ENCODE data around the gene MOCS1. TPM values are rescaled to one million over a fixed set of nuclear protein-coding genes. Genes with fewer than 3 reads are reported as not detected.

Gene MOCS1
- total RNA-seq, 3 donors from 2014 or later = 22.0 to 30.9 (median 22.3) TPM

- intact Hi-C loops (cut with DNase I, micrococcal nuclease) = no loop called here
- ATAC-seq = no peak
- no peaks in the 10 kb centered on the region for H3K36me3 ChIP-seq (ENCODE audit: low read depth)
- TF ChIP-seq CTCF (IDR thresholded peaks at IDR 0.05) = no peak
- DNase-seq = no peak
- H3K4me3 ChIP-seq = no peak overlapping the region
- peaks cover 10% of the 10 kb centered on the region for H3K4me1 ChIP-seq (ENCODE audit: low read depth)
- no peaks in the 10 kb centered on the region for H3K9me3 ChIP-seq
Observed at GRCh38 chr6:39929039-39929732, 5.1 kb downstream of the MOCS1 start.

- Histone ChIP-seq H3K9me3 (no peaks in the 10 kb centered on the region), H3K36me3 (ENCODE audit: low read depth) (no peaks in the 10 kb centered on the region), H3K4me3 (no peak overlapping the region), H3K4me1 (ENCODE audit: low read depth) (peaks cover 13% of the 10 kb centered on the region)
- intact Hi-C loops (cut with DNase I, micrococcal nuclease) = no loop called here
- no peak for DNase-seq
- ATAC-seq = no peak
- no peak for TF ChIP-seq CTCF (IDR thresholded peaks at IDR 0.05)
Observed at GRCh38 chr6:39927159-39927558, 7.1 kb downstream of the MOCS1 start.

DNA sequence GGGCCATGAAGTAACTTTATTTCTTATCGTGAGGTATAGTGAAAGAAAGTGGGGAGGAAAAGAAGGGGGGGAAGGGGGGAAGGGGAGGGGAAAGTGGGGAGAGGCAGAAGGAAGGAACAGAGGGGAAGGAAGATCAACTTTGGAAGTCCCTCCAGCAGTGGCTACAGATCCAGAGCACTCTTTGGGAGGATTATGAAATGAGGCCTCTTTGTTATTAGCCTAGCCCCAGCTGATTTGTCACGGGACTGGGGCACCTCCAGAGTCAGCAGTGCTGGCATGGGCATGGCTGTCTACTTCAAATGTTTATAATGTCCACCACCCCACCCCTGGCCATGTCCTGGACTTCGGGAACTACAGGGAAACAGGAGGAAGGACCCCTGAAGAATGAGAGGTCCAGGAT lies 7.6 kb downstream of the MOCS1 start:
- DNase-seq (no peak), ATAC-seq (no peak)
- no peaks in the 10 kb centered on the region for H3K36me3 ChIP-seq (ENCODE audit: low read depth)
- intact Hi-C loops (cut with DNase I, micrococcal nuclease) = no loop called here
- no peaks in the 10 kb centered on the region for H3K9me3 ChIP-seq
- TF ChIP-seq CTCF (IDR thresholded peaks at IDR 0.05) = no peak
- H3K4me3 ChIP-seq = no peak overlapping the region
- H3K4me1 ChIP-seq (ENCODE audit: low read depth) = peaks cover 13% of the 10 kb centered on the region

GRCh38 chr6:39925931-39926290 lies 8.4 kb downstream of the MOCS1 start:
- intact Hi-C loops (cut with DNase I, micrococcal nuclease) = no loop called here
- Histone ChIP-seq H3K4me1 (ENCODE audit: low read depth) (peaks cover 17% of the 10 kb centered on the region), H3K4me3 (no peak overlapping the region), H3K9me3 (no peaks in the 10 kb centered on the region), H3K36me3 (ENCODE audit: low read depth) (no peaks in the 10 kb centered on the region)
- no peak for TF ChIP-seq CTCF (IDR thresholded peaks at IDR 0.05)
- DNase-seq (no peak), ATAC-seq (no peak)

DNA sequence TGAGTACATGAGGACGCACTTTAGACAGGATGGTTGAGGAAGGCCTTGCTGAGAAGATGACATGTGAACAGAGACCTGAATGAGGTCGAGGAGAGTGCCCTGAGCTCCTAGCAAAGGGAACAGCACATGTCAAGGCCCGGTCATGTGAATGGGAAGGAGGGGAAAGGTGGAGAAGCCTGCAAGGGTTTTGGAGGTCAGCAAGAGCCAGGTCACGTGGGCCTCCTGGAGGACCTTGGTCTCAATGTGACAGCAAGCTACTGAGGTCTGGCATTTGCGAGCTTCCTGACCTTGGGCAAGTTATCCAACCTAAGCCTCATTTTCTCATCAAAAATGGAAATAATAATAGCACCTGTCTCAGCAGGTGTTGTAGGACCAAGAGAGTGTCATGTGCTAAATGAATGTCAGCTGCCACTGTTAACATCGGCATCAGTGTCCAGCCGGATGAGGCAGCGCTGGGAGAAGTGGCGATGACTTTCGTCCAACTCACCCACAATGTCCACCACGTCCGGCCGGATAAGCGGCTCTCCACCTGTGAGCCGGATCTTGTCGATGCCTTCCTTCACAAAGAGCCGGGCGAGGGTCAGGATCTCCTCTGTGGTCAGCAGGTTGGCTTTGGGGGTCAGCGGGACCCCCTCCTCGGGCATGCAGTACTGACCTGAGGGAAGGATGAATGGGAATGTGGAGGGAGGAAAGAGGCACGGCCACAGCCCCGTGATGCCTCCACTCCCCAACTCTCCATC lies 8.9 kb downstream of the MOCS1 start:
- DNase-seq = no peak
- intact Hi-C loops (cut with DNase I, micrococcal nuclease) = no loop called here
- ATAC-seq = no peak
- Histone ChIP-seq H3K36me3 (ENCODE audit: low read depth) (no peaks in the 10 kb centered on the region), H3K4me1 (ENCODE audit: low read depth) (peaks cover 22% of the 10 kb centered on the region), H3K9me3 (no peaks in the 10 kb centered on the region), H3K4me3 (no peak overlapping the region)
- no peak for TF ChIP-seq CTCF (IDR thresholded peaks at IDR 0.05)
